Natural killer cell (primary cell): ENCODE data around the gene POPDC2. TPM values are rescaled to one million over a fixed set of nuclear protein-coding genes. Genes with fewer than 3 reads are reported as not detected.

Experiments used
- ATAC-seq, 3 donors: fragments of 150-1000 bp in 2 of 3; fragments of 200-7000 bp in 1 of 3; cut with Tn5 transposase; 1 replicate in 1 of 3; 2 replicates in 2 of 3; pipeline ENCODE4 v1.10.0; 2021; ENCODE audit warnings: mild to moderate bottlenecking in 2 of 3, moderate library complexity in 2 of 3
- DNase-seq, 2 donors: peaks; one replicate each; pipeline versions ENCODE4 v3.0.0 to v3.0.0-alpha.2; 2013 to 2021; ENCODE audit warnings: mixed read lengths in 1 of 2
- H3K27ac ChIP-seq: one replicate; pipeline ENCODE4 v1.5.1; 2013; ENCODE audit warnings: mild to moderate bottlenecking, low read length
- H3K27me3 ChIP-seq: one replicate; pipeline ENCODE4 v1.6.1; 2013; ENCODE audit warnings: low read length; ENCODE audit not compliant: control insufficient read depth, insufficient read depth
- H3K36me3 ChIP-seq: one replicate; pipeline ENCODE4 v1.6.1; 2013; ENCODE audit warnings: low read length; ENCODE audit not compliant: control insufficient read depth, insufficient read depth
- H3K4me1 ChIP-seq: one replicate; pipeline ENCODE4 v1.6.1; 2013; ENCODE audit warnings: low read length; ENCODE audit not compliant: control insufficient read depth, insufficient read depth
- H3K4me3 ChIP-seq: one replicate; pipeline ENCODE4 v1.5.1; 2013; ENCODE audit warnings: low read length
- H3K9me3 ChIP-seq: one replicate; pipeline ENCODE4 v1.6.1; 2013; ENCODE audit warnings: low read length; ENCODE audit not compliant: control insufficient read depth, insufficient read depth
- H3K27ac Mint-ChIP-seq, 2 donors: one replicate each; pipeline ENCODE4 v1.8.0; 2022; ENCODE audit warnings: mild to moderate bottlenecking in 2 of 2, mixed read lengths in 2 of 2, moderate library complexity in 1 of 2
- H3K27me3 Mint-ChIP-seq, 2 donors: one replicate each; pipeline ENCODE4 v1.8.0; 2022; ENCODE audit warnings: low read depth in 2 of 2, mixed read lengths in 2 of 2
- H3K36me3 Mint-ChIP-seq: one replicate; pipeline ENCODE4 v1.8.0; 2022; ENCODE audit warnings: mixed read lengths
- H3K4me1 Mint-ChIP-seq, 2 donors: one replicate each; pipeline ENCODE4 v1.8.0; 2022; ENCODE audit warnings: mixed read lengths in 2 of 2
- H3K4me3 Mint-ChIP-seq: one replicate; pipeline ENCODE4 v1.8.0; 2022; ENCODE audit warnings: mild to moderate bottlenecking, moderate library complexity, mixed read lengths
- H3K9me3 Mint-ChIP-seq, 2 donors: one replicate each; pipeline ENCODE4 v1.8.0; 2022; ENCODE audit warnings: mixed read lengths in 2 of 2
- CTCF ChIP-seq: fragments of 200-600 bp; IDR thresholded peaks from one replicate; pipeline ENCODE4 v1.8.0; 2022; ENCODE audit warnings: antibody characterized with exemption
- WGBS: methylation state at CpG from one replicate; pipeline ENCODE4 v1.1.7; 2013; ENCODE audit warnings: missing lambda C conversion rate; ENCODE audit not compliant: insufficient coverage; 5-methylcytosine and 5-hydroxymethylcytosine counted together
- intact Hi-C: fragments of 100-400 bp; cut with micrococcal nuclease; formaldehyde crosslinking; loops from one replicate; pipeline ENCODE4 v1.14.2; 2022
- total RNA-seq, 4 donors: library from RNA; stranded (reverse); fragments of 120-200 nt in 1 of 4; gene quantifications; one replicate each; pipeline versions ENCODE4 v1.2.3 to v1.2.4, GENCODE V29; 2013 to 2022

The POPDC2 gene
- total RNA-seq, 3 donors from 2014 or later (not counting 1 experiment from before 2014, with no cell fraction given), result 6.2 to 8.0 (median 7.9) TPM

DNA sequence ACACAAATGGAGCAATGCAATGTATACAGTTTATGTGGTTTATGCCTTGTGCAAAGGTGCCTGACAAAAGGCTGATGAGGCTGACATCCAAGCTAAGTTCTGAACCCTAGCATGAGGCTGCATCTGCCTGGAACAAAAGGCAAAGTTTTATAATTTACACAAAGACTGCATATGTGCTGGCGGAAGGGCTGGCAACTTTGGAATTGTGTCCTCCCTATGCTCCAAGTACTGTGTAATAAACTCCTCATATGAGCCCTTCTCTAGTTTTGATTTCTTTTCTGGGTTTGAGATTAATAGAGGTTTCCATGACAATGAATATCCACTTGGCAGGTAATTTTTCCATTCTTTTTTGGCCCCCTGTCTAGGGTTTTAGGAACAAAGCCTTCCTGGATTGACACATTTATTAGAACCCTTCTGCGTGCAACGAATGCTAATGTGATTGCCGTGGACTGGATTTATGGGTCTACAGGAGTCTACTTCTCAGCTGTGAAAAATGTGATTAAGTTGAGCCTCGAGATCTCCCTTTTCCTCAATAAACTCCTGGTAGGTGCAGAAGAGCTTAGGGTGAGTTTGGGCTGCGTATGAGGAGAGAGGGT lies 51.9 kb downstream of the POPDC2 start:
- Mint-ChIP-seq H3K4me3 (no peak overlapping the region), H3K27ac (no peak overlapping the region), H3K27me3 (peaks cover 10 to 34% of the 10 kb centered on the region in 2 donors), H3K4me1 (no peaks in the 10 kb centered on the region), H3K9me3 (no peaks in the 10 kb centered on the region), H3K36me3 (no peaks in the 10 kb centered on the region)
- Histone ChIP-seq H3K4me1 (no peaks in the 10 kb centered on the region), H3K27me3 (no peaks in the 10 kb centered on the region), H3K27ac (no peak overlapping the region), H3K4me3 (no peak overlapping the region), H3K36me3 (no peaks in the 10 kb centered on the region), H3K9me3 (no peaks in the 10 kb centered on the region)
- intact Hi-C loops, result no loop called here
- DNase-seq (no peak), ATAC-seq (no peak)
- no peak for TF ChIP-seq CTCF
- 92% methylated on average over 6 of the region's 6 CpGs for WGBS

- Mint-ChIP-seq H3K27ac (no peak overlapping the region), H3K4me1 (no peaks in the 10 kb centered on the region), H3K27me3 (peaks cover 5 to 15% of the 10 kb centered on the region in 2 donors), H3K9me3 (no peaks in the 10 kb centered on the region), H3K36me3 (no peaks in the 10 kb centered on the region), H3K4me3 (no peak overlapping the region)
- Histone ChIP-seq H3K4me1 (peaks cover 5% of the 10 kb centered on the region), H3K4me3 (no peak overlapping the region), H3K36me3 (no peaks in the 10 kb centered on the region), H3K27me3 (no peaks in the 10 kb centered on the region), H3K27ac (no peak overlapping the region), H3K9me3 (no peaks in the 10 kb centered on the region)
- intact Hi-C loops, result no loop called here
- DNase-seq (no peak), ATAC-seq (no peak)
- 83% methylated on average over 1 of the region's 1 CpG for WGBS
- TF ChIP-seq CTCF, result no peak
Observed at GRCh38 chr3:119604878-119605277, 55.5 kb downstream of the POPDC2 start.

GRCh38 chr3:119602676-119603075 lies 57.7 kb downstream of the POPDC2 start:
- no peaks in the 10 kb centered on the region for H3K36me3 Mint-ChIP-seq
- TF ChIP-seq CTCF, result no peak
- peaks cover 0 to 3% of the 10 kb centered on the region in 2 donors for H3K27me3 Mint-ChIP-seq

GRCh38 chr3:119601154-119601553 lies 59.2 kb downstream of the POPDC2 start:
- H3K27me3 ChIP-seq, result no peaks in the 10 kb centered on the region
- H3K4me1 Mint-ChIP-seq, result no peaks in the 10 kb centered on the region
- H3K4me1 ChIP-seq, result peaks cover 5% of the 10 kb centered on the region
- no peaks in the 10 kb centered on the region for H3K36me3 Mint-ChIP-seq
- no peaks in the 10 kb centered on the region for H3K36me3 ChIP-seq
- intact Hi-C loops, result no loop called here
- no peak overlapping the region for H3K27ac Mint-ChIP-seq
- ATAC-seq, result peak in 1 of 3 donors; percentile 8
- H3K9me3 Mint-ChIP-seq, result no peaks in the 10 kb centered on the region
- no peak overlapping the region for H3K4me3 ChIP-seq
- DNase-seq, result no peak
- H3K27me3 Mint-ChIP-seq, result no peaks in the 10 kb centered on the region
- no peak overlapping the region for H3K27ac ChIP-seq
- no peaks in the 10 kb centered on the region for H3K9me3 ChIP-seq
- H3K4me3 Mint-ChIP-seq, result no peak overlapping the region
- TF ChIP-seq CTCF, result no peak
- WGBS, result 78% methylated on average over 3 of the region's 3 CpGs

More at GRCh38 chr3:119602676-119603075, 57.7 kb downstream of the POPDC2 start:
- no peak for DNase-seq
- Histone ChIP-seq H3K9me3 (no peaks in the 10 kb centered on the region), H3K27ac (no peak overlapping the region), H3K36me3 (no peaks in the 10 kb centered on the region), H3K4me3 (no peak overlapping the region), H3K27me3 (no peaks in the 10 kb centered on the region), H3K4me1 (peaks cover 5% of the 10 kb centered on the region)
- Mint-ChIP-seq H3K4me3 (no peak overlapping the region), H3K9me3 (no peaks in the 10 kb centered on the region), H3K27ac (no peak overlapping the region), H3K4me1 (no peaks in the 10 kb centered on the region)
- 78% methylated on average over 1 of the region's 1 CpG for WGBS
- no peak for ATAC-seq
- intact Hi-C loops, result no loop called here
